HEK293T (cell line): ENCODE results near the gene PM20D2.

ENCODE experiments used
- BHLHE40 ChIP-seq: fragments of 450-650 bp; IDR thresholded peaks from 2 replicates; pipeline ENCODE4 v1.6.1; 2016; ENCODE audit warnings: mild to moderate bottlenecking, moderate library complexity, borderline replicate concordance
- ELF4 ChIP-seq: fragments of 450-650 bp; IDR thresholded peaks from 2 replicates; pipeline ENCODE4 v1.6.1; 2017; ENCODE audit warnings: antibody characterized with exemption
- FOXA1 ChIP-seq: fragments of 450-650 bp; IDR thresholded peaks from 2 replicates; pipeline ENCODE4 v1.6.1; 2016; ENCODE audit warnings: mild to moderate bottlenecking
- FOXK2 ChIP-seq: fragments of 450-650 bp; IDR thresholded peaks from 2 replicates; pipeline ENCODE4 v1.6.1; 2016; ENCODE audit warnings: mild to moderate bottlenecking
- SP1 ChIP-seq: fragments of 450-650 bp; IDR thresholded peaks from 2 replicates; pipeline ENCODE4 v1.6.1; 2017
- SUZ12 ChIP-seq: fragments of 450-650 bp; IDR thresholded peaks from 2 replicates; pipeline ENCODE4 v1.6.1; 2016; ENCODE audit warnings: mild to moderate bottlenecking
- ZNF384 ChIP-seq: fragments of 450-650 bp; IDR thresholded peaks from 2 replicates; pipeline ENCODE4 v1.6.1; 2016

GRCh38 chr6:89172131-89172530 is 26.3 kb downstream of the PM20D2 start:
- no peak for TF ChIP-seq FOXA1
- no peak for TF ChIP-seq SP1
- no peak for TF ChIP-seq SUZ12
- TF ChIP-seq ELF4 = no peak
- TF ChIP-seq FOXK2 = no peak
- no peak for TF ChIP-seq BHLHE40
- no peak for TF ChIP-seq ZNF384
